H1 (cell line): Measurements from ENCODE around the gene ANKRD53. TPM values are rescaled to one million over a fixed set of nuclear protein-coding genes. Genes with fewer than 3 reads are reported as not detected.
A peak's percentile ranks its signal among the peaks of the same experiment; 100 is the strongest.

Experiments used
- CTCF ChIA-PET: fragments of 300-600 bp; sonication (Branson Sonifier 250); formaldehyde crosslinking; loops from one replicate; lab custom pipeline; 2021; ENCODE audit not compliant: partially characterized antibody; lab: Charles Lee
- POLR2A ChIA-PET: fragments of 300-600 bp; sonication (Branson Sonifier 250); formaldehyde crosslinking; loops from one replicate; lab custom pipeline; 2021; ENCODE audit warnings: inconsistent platforms; ENCODE audit not compliant: partially characterized antibody; lab: Charles Lee
- DNase-seq, 2 experiments: peaks; one replicate each; pipeline versions ENCODE4 v3.0.0 to v3.0.0-alpha.2; 2010 to 2022; ENCODE audit warnings: low spot score in 2 of 2, low read depth in 1 of 2, mixed read lengths in 1 of 2
- FAIRE-seq: peaks from 2 replicates; lab custom pipeline; 2011; peaks lifted over from hg19 to GRCh38; lab: Jason Lieb, UNC
- H2AFZ ChIP-seq: 2 replicates; pipeline ENCODE4 v1.8.1; 2012; ENCODE audit warnings: low read length, inconsistent platforms
- H2AK5ac ChIP-seq: 2 replicates; pipeline ENCODE4 v1.6.1; 2013; ENCODE audit warnings: low read depth, low read length
- H2BK120ac ChIP-seq: replicated peaks from 2 replicates; pipeline ENCODE3; 2013; ENCODE audit warnings: low read depth, low read length, inconsistent platforms
- H2BK12ac ChIP-seq: 2 replicates; pipeline ENCODE4 v1.6.1; 2013; ENCODE audit warnings: low read depth, low read length
- H2BK15ac ChIP-seq: 2 replicates; pipeline ENCODE4 v1.6.1; 2013; ENCODE audit warnings: low read length
- H2BK20ac ChIP-seq: 2 replicates; pipeline ENCODE4 v1.6.1; 2013; ENCODE audit warnings: low read length
- H2BK5ac ChIP-seq: 2 replicates; pipeline ENCODE4 v1.6.1; 2013; ENCODE audit warnings: low read depth, low read length
- H3K14ac ChIP-seq: 2 replicates; pipeline ENCODE4 v1.6.1; 2013; ENCODE audit warnings: inconsistent platforms; ENCODE audit not compliant: insufficient read length
- H3K18ac ChIP-seq: 2 replicates; pipeline ENCODE4 v1.6.1; 2013; ENCODE audit warnings: low read length; ENCODE audit errors: extremely low read depth
- H3K23ac ChIP-seq: 2 replicates; pipeline ENCODE4 v1.6.1; 2013; ENCODE audit warnings: inconsistent platforms; ENCODE audit not compliant: insufficient read length
- H3K23me2 ChIP-seq: 2 replicates; pipeline ENCODE4 v1.6.1; 2013; ENCODE audit warnings: low read depth, low read length
- H3K27ac ChIP-seq: 2 replicates; pipeline ENCODE4 v1.6.1; 2011; ENCODE audit warnings: low read depth, low read length, inconsistent platforms
- H3K27me3 ChIP-seq, 4 experiments: replicated peaks in 1 of 4; 1 replicate in 1 of 4; 2 replicates in 3 of 4; pipeline versions ENCODE4 v1.6.1 to v1.8.1; 2011 to 2013; ENCODE audit warnings: low read length in 3 of 4, mild to moderate bottlenecking in 3 of 4, inconsistent platforms in 2 of 4, mixed read lengths in 2 of 4, moderate library complexity in 1 of 4; ENCODE audit not compliant: control insufficient read depth in 3 of 4, insufficient read depth in 3 of 4; ENCODE audit errors: extremely low read depth in 1 of 4
- H3K36me3 ChIP-seq, 4 experiments: 2 replicates each; pipeline versions ENCODE4 v1.6.1 to v1.8.1; 2011 to 2013; ENCODE audit warnings: mild to moderate bottlenecking in 4 of 4, low read length in 3 of 4, moderate library complexity in 2 of 4, control low read depth in 1 of 4, inconsistent platforms in 1 of 4; ENCODE audit not compliant: insufficient read depth in 4 of 4, control insufficient read depth in 2 of 4
- H3K4ac ChIP-seq: replicated peaks from 2 replicates; pipeline ENCODE3; 2013; ENCODE audit warnings: low read length, low read depth, mixed read lengths, inconsistent platforms; ENCODE audit not compliant: insufficient read length
- H3K4me1 ChIP-seq, 4 experiments: replicated peaks in 1 of 4; 1 replicate in 1 of 4; 2 replicates in 3 of 4; pipeline versions ENCODE4 v1.6.1 to v1.8.1; 2011 to 2013; ENCODE audit warnings: low read length in 3 of 4, inconsistent platforms in 2 of 4, mixed read lengths in 1 of 4; ENCODE audit not compliant: insufficient read depth in 4 of 4, control insufficient read depth in 3 of 4
- H3K4me2 ChIP-seq, 2 experiments: 2 replicates each; pipeline versions ENCODE4 v1.6.1 to v1.8.1; 2011 to 2013; ENCODE audit warnings: low read depth in 2 of 2, low read length in 2 of 2, control low read depth in 1 of 2, inconsistent platforms in 1 of 2, mild to moderate bottlenecking in 1 of 2; ENCODE audit not compliant: insufficient read depth in 1 of 2
- H3K4me3 ChIP-seq, 4 experiments: fragments of 200-600, 300-600 bp in 1 of 4; sonication (generic), shearing (Covaris generic), sonication (Bioruptor Twin) in 1 of 4; 2 replicates each; pipeline versions ENCODE4 v1.5.1 to v1.8.1; 2011 to 2016; ENCODE audit warnings: low read length in 4 of 4, low read depth in 3 of 4, control low read depth in 2 of 4, inconsistent platforms in 2 of 4, mild to moderate bottlenecking in 2 of 4, mixed read lengths in 1 of 4, moderate library complexity in 1 of 4; ENCODE audit not compliant: insufficient read depth in 2 of 4; ENCODE audit errors: extremely low read depth in 1 of 4
- H3K56ac ChIP-seq: replicated peaks from 2 replicates; pipeline ENCODE3; 2013; ENCODE audit warnings: low read depth, mild to moderate bottlenecking, mixed read lengths, low read length, inconsistent platforms; ENCODE audit not compliant: insufficient read length
- H3K79me1 ChIP-seq: 2 replicates; pipeline ENCODE4 v1.6.1; 2013; ENCODE audit warnings: low read depth, low read length, control low read depth
- H3K79me2 ChIP-seq, 2 experiments: 2 replicates each; pipeline versions ENCODE4 v1.6.1 to v1.8.1; 2012 to 2013; ENCODE audit warnings: low read length in 2 of 2, mild to moderate bottlenecking in 2 of 2, inconsistent platforms in 1 of 2; ENCODE audit not compliant: insufficient read depth in 2 of 2, control insufficient read depth in 1 of 2
- H3K9ac ChIP-seq, 4 experiments: replicated peaks in 1 of 4; 1 replicate in 1 of 4; 2 replicates in 3 of 4; pipeline versions ENCODE4 v1.6.1 to v1.8.1; 2011 to 2013; ENCODE audit warnings: low read depth in 3 of 4, low read length in 3 of 4, control low read depth in 2 of 4, mild to moderate bottlenecking in 2 of 4, moderate library complexity in 2 of 4, inconsistent platforms in 1 of 4; ENCODE audit errors: extremely low read depth in 1 of 4
- H3K9me3 ChIP-seq, 2 experiments: 2 replicates each; pipeline versions ENCODE4 v1.6.1 to v1.8.1; 2012 to 2013; ENCODE audit warnings: mild to moderate bottlenecking in 2 of 2, moderate library complexity in 2 of 2, control low read depth in 1 of 2, inconsistent platforms in 1 of 2, low read depth in 1 of 2, low read length in 1 of 2, mixed read lengths in 1 of 2; ENCODE audit not compliant: insufficient read depth in 2 of 2
- H4K20me1 ChIP-seq, 2 experiments: replicated peaks in 1 of 2; 2 replicates each; pipeline versions ENCODE3 to v1.8.1; 2011 to 2013; ENCODE audit warnings: inconsistent platforms in 2 of 2, low read length in 2 of 2, mild to moderate bottlenecking in 1 of 2; ENCODE audit not compliant: insufficient read depth in 2 of 2, control insufficient read depth in 1 of 2
- H4K5ac ChIP-seq: 2 replicates; pipeline ENCODE4 v1.6.1; 2013; ENCODE audit warnings: low read length, low read depth, mixed read lengths, inconsistent platforms; ENCODE audit not compliant: insufficient read length
- H4K8ac ChIP-seq: 2 replicates; pipeline ENCODE4 v1.8.0; 2013; ENCODE audit warnings: mild to moderate bottlenecking, moderate library complexity, low read length, inconsistent platforms; ENCODE audit not compliant: insufficient read depth; ENCODE audit errors: extremely low read depth
- H4K91ac ChIP-seq: replicated peaks from 2 replicates; pipeline ENCODE3; 2013; ENCODE audit warnings: low read length, mixed read lengths, inconsistent platforms; ENCODE audit not compliant: insufficient read length
- CBX8 ChIP-seq: fragments of 300-800, 300-1000 bp; sonication (generic); IDR thresholded peaks from 2 replicates; pipeline ENCODE4 v1.7.1; 2016; ENCODE audit warnings: low read depth, low read length, borderline replicate concordance
- CHD1 ChIP-seq: IDR thresholded peaks from 2 replicates; pipeline ENCODE4 v1.6.1; 2012; ENCODE audit warnings: low read depth, low read length, improper control_type of control experiment
- CREB1 ChIP-seq: IDR thresholded peaks from 2 replicates; pipeline ENCODE4 v1.6.1; 2012; ENCODE audit warnings: inconsistent platforms
- EP300 ChIP-seq, 2 experiments: IDR thresholded peaks; 1 replicate in 1 of 2; 2 replicates in 1 of 2; pipeline ENCODE4 v1.6.1; 2011 to 2012; ENCODE audit warnings: low read depth in 2 of 2, low read length in 2 of 2, mild to moderate bottlenecking in 2 of 2, borderline replicate concordance in 1 of 2, inconsistent platforms in 1 of 2, moderate library complexity in 1 of 2
- GTF2F1 ChIP-seq: IDR thresholded peaks from 2 replicates; pipeline ENCODE4 v1.6.1; 2012; ENCODE audit warnings: low read depth, low read length, improper control_type of control experiment, borderline replicate concordance
- KDM4A ChIP-seq: IDR thresholded peaks from one replicate; pipeline ENCODE4 v1.7.1; 2012; ENCODE audit warnings: low read depth, mild to moderate bottlenecking, moderate library complexity, low read length, inconsistent platforms; ENCODE audit not compliant: severe bottlenecking
- NANOG ChIP-seq: IDR thresholded peaks from 2 replicates; pipeline ENCODE4 v1.6.1; 2011; ENCODE audit warnings: low read length, low read depth, mild to moderate bottlenecking, inconsistent platforms; ENCODE audit not compliant: insufficient read depth, poor library complexity, severe bottlenecking
- NRF1 ChIP-seq: IDR thresholded peaks from 2 replicates; pipeline ENCODE4 v1.6.1; 2011; ENCODE audit warnings: mild to moderate bottlenecking, low read depth, low read length, improper control_type of control experiment
- RFX5 ChIP-seq: IDR thresholded peaks from 2 replicates; pipeline ENCODE4 v1.6.1; 2011; ENCODE audit warnings: low read depth, low read length, improper control_type of control experiment, borderline replicate concordance
- SIRT6 ChIP-seq: IDR thresholded peaks from one replicate; pipeline ENCODE4 v1.7.1; 2012; ENCODE audit warnings: low read length, inconsistent platforms
- TAF7 ChIP-seq: optimal IDR thresholded peaks from 2 replicates; pipeline ENCODE3; 2011; ENCODE audit warnings: low read depth, mild to moderate bottlenecking, inconsistent platforms, low read length, moderate library complexity, borderline replicate concordance
- TBP ChIP-seq: IDR thresholded peaks from 2 replicates; pipeline ENCODE4 v1.6.1; 2011; ENCODE audit warnings: low read depth, low read length, improper control_type of control experiment
- whole genome bisulfite sequencing, 2 experiments: shearing (Covaris generic) in 1 of 2; methylation state at CpG; one replicate each; pipeline versions ENCODE4 v1.1.6 to v1.1.7; 2013 to 2015; ENCODE audit warnings: low lambda C conversion rate in 2 of 2, mixed read lengths in 2 of 2, inconsistent platforms in 1 of 2, low coverage in 1 of 2, missing lambda C conversion rate in 1 of 2; ENCODE audit not compliant: insufficient replicate concordance in 2 of 2, insufficient coverage in 1 of 2, insufficient read length in 1 of 2; ENCODE audit errors: extremely low coverage in 1 of 2, missing lambda C conversion rate in 1 of 2; 5-methylcytosine and 5-hydroxymethylcytosine counted together
- polyA plus RNA-seq, 7 experiments: library from polyadenylated mRNA; depleted of rRNA in 3 of 7; stranded (reverse) in 5 of 7; unstranded in 2 of 7; fragments of >200 nt in 5 of 7; fragments of 200-250 nt in 2 of 7; gene quantifications; 1 replicate in 5 of 7; 2 replicates in 1 of 7; 4 replicates in 1 of 7; pipeline versions ENCODE4 v1.2.1 to v1.2.3, GENCODE V29; 2011 to 2013; ENCODE audit warnings: missing spikeins in 2 of 7, mixed read lengths in 2 of 7
- total RNA-seq: library from RNA; stranded (reverse); fragmentation: NEBNext Ultra II Directional; extraction: Animal tissue kit (Norgen Biotek cat#: 25700); gene quantifications from 2 replicates; pipeline ENCODE4 v1.2.1, GENCODE V29; 2021

The ANKRD53 gene
- total and polyA plus RNA-seq, 2 of the 8 experiments (the other 6 are each of a cell fraction or from before 2014, with no cell fraction given), result 0.39 to 0.70 TPM

DNA sequence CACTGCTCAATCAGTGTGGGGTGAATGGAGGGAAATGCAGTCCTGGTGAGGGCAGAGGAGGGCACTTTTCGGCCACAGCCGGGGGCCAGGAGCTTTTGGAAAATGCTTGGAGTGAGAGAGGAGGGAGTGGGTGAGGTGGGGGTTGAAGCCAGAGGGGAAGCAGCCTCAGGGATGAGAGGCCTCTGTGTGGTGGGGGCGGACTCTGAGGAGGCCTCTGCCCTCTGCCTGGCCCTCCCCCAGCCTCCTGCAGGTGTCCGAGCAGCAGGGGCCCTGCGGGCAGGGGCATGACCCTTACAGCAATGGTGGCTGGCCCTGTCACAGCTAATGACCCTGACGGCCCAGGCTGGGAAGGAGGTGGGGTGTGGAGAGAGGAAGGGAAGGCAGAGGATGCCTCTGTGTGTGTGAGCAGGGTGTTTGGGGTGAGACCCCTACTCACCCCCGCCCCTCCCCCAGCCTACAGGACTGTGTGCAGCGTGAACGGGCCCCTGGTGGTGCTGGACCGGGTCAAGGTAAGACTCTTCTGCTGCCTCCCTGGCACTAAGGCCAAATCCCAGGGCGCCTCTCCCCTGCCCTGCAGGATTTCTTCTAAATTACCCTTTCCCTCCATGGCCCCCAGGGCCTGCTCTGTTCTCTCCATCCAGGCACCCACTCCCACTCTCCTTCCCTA lies 35.1 kb upstream of the ANKRD53 start:
- Histone ChIP-seq H3K79me2 (no peaks in the 10 kb centered on the region), H3K4me2 (peak overlapping the region in 1 of 2 experiments; percentile 50; a peak in 2 of 4 replicates), H3K9me3 (no peaks in the 10 kb centered on the region), H4K91ac (no peak overlapping the region), H3K27ac (no peak overlapping the region), H2BK15ac (no peak overlapping the region), H2BK12ac (no peak overlapping the region), H4K8ac (no peak overlapping the region), H3K79me1 (no peaks in the 10 kb centered on the region), H2BK120ac (no peak overlapping the region), H2BK20ac (no peak overlapping the region), H2BK5ac (no peak overlapping the region), H2AFZ (no peak overlapping the region), H3K4ac (no peak overlapping the region), H2AK5ac (no peak overlapping the region), H3K23me2 (peaks cover 3% of the 10 kb centered on the region; the same call in 1 of the 2 replicates), H3K56ac (no peak overlapping the region), H3K27me3 (peaks cover 14 to 51% (median 43%) of the 10 kb centered on the region in 4 experiments), H3K4me1 (peaks cover 9 to 30% (median 26%) of the 10 kb centered on the region in 4 experiments), H4K5ac (no peak overlapping the region), H3K36me3 (no peaks in the 10 kb centered on the region), H3K9ac (no peak overlapping the region), H3K4me3 (no peak overlapping the region; a peak in 1 of 8 replicates), H3K14ac (no peak overlapping the region), H3K23ac (no peak overlapping the region), H4K20me1 (peaks cover 0 to 3% of the 10 kb centered on the region in 2 experiments), H3K18ac (peak overlapping the region; percentile 36; the same call in 1 of the 2 replicates)
- 66% methylated on average over 8 of the region's 11 CpGs; no CpG with 5 or more reads in 1 of the 2 experiments for WGBS, 2 experiments
- DNase-seq, result peak in 1 of 2 experiments; percentile 49
- no peak for FAIRE-seq
- POLR2A ChIA-PET, result no interaction called here
- CTCF ChIA-PET, result interaction anchor here (0.7 to 22.0 kb wide), 12 partner anchors 11 to 187 kb away, joined by 3 to 513 read pairs (median 4); partner anchors contain the start of genes ANKRD53, ATP6V1B1 and FIGLA
- no peak for TF ChIP-seq GTF2F1
- no peak for TF ChIP-seq TBP
- no peak for TF ChIP-seq SIRT6
- no peak for TF ChIP-seq KDM4A
- no peak for TF ChIP-seq CHD1
- no peak for TF ChIP-seq RFX5
- no peak for TF ChIP-seq NRF1
- TF ChIP-seq NANOG, result no peak
- no peak for TF ChIP-seq CBX8
- TF ChIP-seq TAF7, result no peak
- no peak for TF ChIP-seq CREB1
- no peak for TF ChIP-seq EP300 (IDR thresholded peaks at IDR 0.05; ENCODE audit: borderline replicate concordance in 1 of 2, low read depth in 2 of 2, low read length in 2 of 2)
